ENCODE measurements around the gene ARL15. TPM values are rescaled to one million over a fixed set of nuclear protein-coding genes. Genes with fewer than 3 reads are reported as not detected.

The ARL15 gene
- total and polyA plus RNA-seq, 9 of the 15 experiments (the other 6 are each of a cell fraction or from before 2014, with no cell fraction given): 18.5 to 80.4 (median 57.0) TPM

DNA sequence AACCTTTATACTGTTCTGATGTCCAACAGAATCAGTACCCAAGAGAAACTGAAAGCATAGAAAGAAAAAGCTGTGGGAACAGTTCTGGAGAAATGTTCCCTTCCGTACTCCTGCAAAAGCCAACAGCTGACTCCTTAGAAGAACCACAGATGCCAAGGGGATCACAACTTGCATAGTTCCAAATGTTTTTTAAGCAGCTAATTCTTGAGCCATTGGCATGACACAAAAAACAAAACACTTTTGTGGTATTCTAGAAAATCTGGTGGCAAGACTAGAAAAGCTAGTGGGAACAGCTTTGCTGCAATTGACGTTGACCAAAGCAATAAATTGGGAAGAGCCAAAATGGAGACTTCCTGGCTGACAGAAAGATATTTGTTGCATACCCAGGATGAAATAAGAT lies 189.9 kb downstream of the ARL15 start:
- TF ChIP-seq, protein P1, sequence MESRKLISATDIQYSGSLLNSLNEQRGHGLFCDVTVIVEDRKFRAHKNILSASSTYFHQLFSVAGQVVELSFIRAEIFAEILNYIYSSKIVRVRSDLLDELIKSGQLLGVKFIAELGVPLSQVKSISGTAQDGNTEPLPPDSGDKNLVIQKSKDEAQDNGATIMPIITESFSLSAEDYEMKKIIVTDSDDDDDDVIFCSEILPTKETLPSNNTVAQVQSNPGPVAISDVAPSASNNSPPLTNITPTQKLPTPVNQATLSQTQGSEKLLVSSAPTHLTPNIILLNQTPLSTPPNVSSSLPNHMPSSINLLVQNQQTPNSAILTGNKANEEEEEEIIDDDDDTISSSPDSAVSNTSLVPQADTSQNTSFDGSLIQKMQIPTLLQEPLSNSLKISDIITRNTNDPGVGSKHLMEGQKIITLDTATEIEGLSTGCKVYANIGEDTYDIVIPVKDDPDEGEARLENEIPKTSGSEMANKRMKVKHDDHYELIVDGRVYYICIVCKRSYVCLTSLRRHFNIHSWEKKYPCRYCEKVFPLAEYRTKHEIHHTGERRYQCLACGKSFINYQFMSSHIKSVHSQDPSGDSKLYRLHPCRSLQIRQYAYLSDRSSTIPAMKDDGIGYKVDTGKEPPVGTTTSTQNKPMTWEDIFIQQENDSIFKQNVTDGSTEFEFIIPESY (CRISPR knock-in tag; IDR thresholded peaks at IDR 0.05): no peak
- TF ChIP-seq PCBP2 (IDR thresholded peaks at IDR 0.05; ENCODE audit: low read depth, low read length, poor library complexity, severe bottlenecking): no peak
- in situ Hi-C loops (cut with MboI) (no loop called here), intact Hi-C loops (cut with micrococcal nuclease) (no loop called here)
- ATAC-seq (no peak), FAIRE-seq (no peak), DNase-seq (ENCODE audit: extremely low read depth in 1 of 4, low spot score in 3 of 4) (no peak)
- H4K20me1 ChIP-seq (replicated peaks; ENCODE audit: control insufficient read depth, insufficient read depth, low read length): 0 out of 2 replicates have a peak, but pooled peaks cover 7% of the 10 kb centered on the region
- H3K4me3 ChIP-seq: no peak overlapping the region
- H3K9ac ChIP-seq (ENCODE audit: insufficient read depth in 1 of 2, low read depth in 2 of 2, low read length in 2 of 2): no peak overlapping the region
- H3K4me2 ChIP-seq (ENCODE audit: insufficient read depth, low read length): no peak overlapping the region
- H3K9me1 ChIP-seq (ENCODE audit: control insufficient read depth, insufficient read depth, low read length): no peaks in the 10 kb centered on the region
- H3K36me3 ChIP-seq (ENCODE audit: control insufficient read depth, insufficient read depth, low read length): no peaks in the 10 kb centered on the region; the same call in 2 of the 3 replicates
- CTCF ChIA-PET (ENCODE audit: low intra/inter-chr PET ratio): no interaction called here
- H3K9me3 ChIP-seq (replicated peaks; ENCODE audit: control insufficient read depth, insufficient read depth, low read depth, low read length): no peaks in the 10 kb centered on the region
- no TSS peak for BruUV-seq (replicated peaks)
- no peak overlapping the region for H3K27ac ChIP-seq (ENCODE audit: extremely low read depth, low read depth, low read length)
- 93% methylated on average over 2 of the region's 2 CpGs for WGBS (ENCODE audit: insufficient coverage, low coverage, missing lambda C conversion rate)
- H3K4me1 ChIP-seq (replicated peaks in 1 of 2; ENCODE audit: control insufficient read depth in 2 of 2, insufficient read depth in 2 of 2, low read length in 2 of 2): no peaks in the 10 kb centered on the region
- H3K27me3 ChIP-seq (ENCODE audit: control insufficient read depth in 2 of 2, insufficient read depth in 2 of 2, low read length in 2 of 2): no peaks in the 10 kb centered on the region
- no peak overlapping the region for H2AFZ ChIP-seq (ENCODE audit: low read depth, low read length)
- H3K79me2 ChIP-seq (ENCODE audit: control insufficient read depth, insufficient read depth, low read length): peaks cover 39% of the 10 kb centered on the region; the same call in 2 of the 3 replicates
- POLR2A ChIA-PET: no interaction called here

GRCh38 chr5:54117957-54118356 lies 192.4 kb downstream of the ARL15 start:
- no TSS peak for BruUV-seq (replicated peaks)
- Histone ChIP-seq H3K4me2 (ENCODE audit: insufficient read depth, low read length) (no peak overlapping the region), H3K9me1 (ENCODE audit: control insufficient read depth, insufficient read depth, low read length) (no peaks in the 10 kb centered on the region), H3K27me3 (ENCODE audit: control insufficient read depth in 2 of 2, insufficient read depth in 2 of 2, low read length in 2 of 2) (no peaks in the 10 kb centered on the region), H4K20me1 (replicated peaks; ENCODE audit: control insufficient read depth, insufficient read depth, low read length) (0 out of 2 replicates have a peak, but pooled peaks cover 7% of the 10 kb centered on the region), H3K79me2 (ENCODE audit: control insufficient read depth, insufficient read depth, low read length) (peaks cover 35% of the 10 kb centered on the region; the same call in 1 of the 3 replicates), H3K9ac (ENCODE audit: insufficient read depth in 1 of 2, low read depth in 2 of 2, low read length in 2 of 2) (no peak overlapping the region), H3K36me3 (ENCODE audit: control insufficient read depth, insufficient read depth, low read length) (peaks cover 12% of the 10 kb centered on the region; the same call in 2 of the 3 replicates), H3K4me1 (replicated peaks in 1 of 2; ENCODE audit: control insufficient read depth in 2 of 2, insufficient read depth in 2 of 2, low read length in 2 of 2) (no peaks in the 10 kb centered on the region), H2AFZ (ENCODE audit: low read depth, low read length) (no peak overlapping the region), H3K27ac (ENCODE audit: extremely low read depth, low read depth, low read length) (no peak overlapping the region), H3K9me3 (replicated peaks; ENCODE audit: control insufficient read depth, insufficient read depth, low read depth, low read length) (no peaks in the 10 kb centered on the region), H3K4me3 (no peak overlapping the region)
- intact Hi-C loops (cut with micrococcal nuclease): no loop called here
- 95% methylated on average over 2 of the region's 2 CpGs for WGBS (ENCODE audit: insufficient coverage, low coverage, missing lambda C conversion rate)
- POLR2A ChIA-PET: no interaction called here
- TF ChIP-seq MEIS2 (IDR thresholded peaks at IDR 0.05; ENCODE audit: partially characterized antibody) (no peak), PTBP1 (IDR thresholded peaks at IDR 0.05; ENCODE audit: low read depth, low read length) (no peak), LCOR (CRISPR knock-in tag; IDR thresholded peaks at IDR 0.05) (no peak), RFX7 (CRISPR knock-in tag; IDR thresholded peaks at IDR 0.05) (no peak), IRF2 (CRISPR knock-in tag; IDR thresholded peaks at IDR 0.05) (no peak), MTA2 (IDR thresholded peaks at IDR 0.05; ENCODE audit: low read depth) (no peak), SMARCA5 (IDR thresholded peaks at IDR 0.05) (no peak), SIX5 (IDR thresholded peaks at IDR 0.05; ENCODE audit: borderline replicate concordance in 1 of 2, insufficient read depth in 1 of 2, low read depth in 1 of 2, low read length in 2 of 2) (no peak), CBFA2T3 (IDR thresholded peaks at IDR 0.05) (no peak)
- FAIRE-seq (no peak), ATAC-seq (no peak), DNase-seq (ENCODE audit: extremely low read depth in 1 of 4, low spot score in 3 of 4) (no peak)
- in situ Hi-C loops (cut with MboI): no loop called here
- CTCF ChIA-PET (ENCODE audit: low intra/inter-chr PET ratio): no interaction called here

Measured in K562 (cell line).